Right lobe of liver (tissue), 6 donors: ENCODE measurements around the gene DLST. TPM values are rescaled to one million over a fixed set of nuclear protein-coding genes. Genes with fewer than 3 reads are reported as not detected.

Experiments
- ATAC-seq, 4 donors: fragments of 200-7000 bp; cut with Tn5 transposase; one replicate each; pipeline ENCODE4 v1.9.1; 2020; ENCODE audit warnings: mild to moderate bottlenecking in 4 of 4, moderate library complexity in 4 of 4
- DNase-seq, 3 donors: peaks; one replicate each; pipeline ENCODE4 v3.0.0-alpha.2; 2020
- H3K27ac ChIP-seq, 3 donors: fragments of 200-600 bp; one replicate each; pipeline ENCODE4 v1.8.0; 2022
- H3K27me3 ChIP-seq, 2 donors: fragments of 200-600 bp; one replicate each; pipeline ENCODE4 v1.8.0; 2022
- H3K36me3 ChIP-seq, 4 donors: fragments of 200-600 bp; sonication (generic) in 1 of 4; one replicate each; pipeline versions ENCODE4 v1.5.1 to v1.8.0; 2017 to 2022; ENCODE audit warnings: control low read depth in 1 of 4
- H3K4me1 ChIP-seq, 4 donors: fragments of 200-600 bp; sonication (generic) in 1 of 4; one replicate each; pipeline versions ENCODE4 v1.5.1 to v1.8.0; 2017 to 2022; ENCODE audit warnings: control low read depth in 1 of 4
- H3K4me3 ChIP-seq, 3 donors: fragments of 200-600 bp; one replicate each; pipeline ENCODE4 v1.8.0; 2022
- H3K9me3 ChIP-seq, 4 donors: fragments of 200-600 bp; sonication (generic) in 1 of 4; one replicate each; pipeline versions ENCODE4 v1.5.1 to v1.8.0; 2017 to 2022; ENCODE audit warnings: control low read depth in 1 of 4
- CTCF ChIP-seq, 4 donors: fragments of 200-600 bp in 3 of 4; fragments of 450-650 bp in 1 of 4; IDR thresholded peaks; one replicate each; pipeline versions ENCODE4 v1.5.1 to v1.8.0; 2016 to 2022; ENCODE audit warnings: antibody characterized with exemption in 4 of 4, mild to moderate bottlenecking in 2 of 4
- POLR2A ChIP-seq: fragments of 450-650 bp; IDR thresholded peaks from one replicate; pipeline ENCODE4 v1.6.1; 2017; ENCODE audit warnings: antibody characterized with exemption, mild to moderate bottlenecking
- WGBS: methylation state at CpG from one replicate; pipeline ENCODE4 v1.1.6; 2018; ENCODE audit warnings: low coverage, low lambda C conversion rate; ENCODE audit not compliant: insufficient coverage; ENCODE audit errors: missing lambda C conversion rate; 5-methylcytosine and 5-hydroxymethylcytosine counted together
- intact Hi-C, 2 donors: fragments of 100-400 bp; cut with DNase I; formaldehyde crosslinking; loops; one replicate each; pipeline versions ENCODE4 v1.11.2 to v1.14.1; 2022
- total RNA-seq, 6 experiments: library from RNA; depleted of rRNA in 2 of 6; stranded (reverse); fragments of >200 nt in 2 of 6; fragmentation: NEBNext Ultra II Directional in 3 of 6; extraction: Animal tissue kit (Norgen Biotek cat#: 25700) in 3 of 6; gene quantifications; one replicate each; pipeline versions ENCODE4 v1.1.0 to v1.2.4, GENCODE V29; 2016 to 2023
- donor health status: DM: no; HTN: yes; CAD: no.
- donor health status: DM: no; HTN: no; CAD: no.
- donor health status: DM: no; HTN: no; CAD: no.
- donor health status: DM: no; HTN: yes; CAD: no.
- donor health status: DM: no; HTN: yes; CAD: no.

The DLST gene
- total RNA-seq, 6 experiments from 2014 or later: 63.8 to 112 (median 68.8) TPM

GRCh38 chr14:74875204-74875603 lies 6.5 kb upstream of the DLST start:
- Histone ChIP-seq H3K4me3 (no peak overlapping the region), H3K9me3 (no peaks in the 10 kb centered on the region), H3K27me3 (no peaks in the 10 kb centered on the region), H3K27ac (no peak overlapping the region), H3K4me1 (no peaks in the 10 kb centered on the region), H3K36me3 (no peaks in the 10 kb centered on the region)
- intact Hi-C loops: no loop called here
- no peak for TF ChIP-seq POLR2A
- no peak for TF ChIP-seq CTCF (IDR thresholded peaks at IDR 0.05)
- ATAC-seq (no peak), DNase-seq (no peak)
- WGBS: 90% methylated on average over 4 of the region's 5 CpGs

GRCh38 chr14:74875941-74876913 lies 5.5 kb upstream of the DLST start, which contains the start of gene PROX2:
TSS of gene PROX2 (minus strand) at chr14:74876145. CDS start at chr14:74863834, 12,311 bp downstream.
- TF ChIP-seq CTCF (IDR thresholded peaks at IDR 0.05) (no peak), POLR2A (no peak)
- peak in 2 of 4 donors; percentile 13 to 30 for ATAC-seq

GRCh38 chr14:74879427-74880182 lies 2.1 kb upstream of the DLST start:
- DNase-seq: no peak
- Histone ChIP-seq H3K9me3 (no peaks in the 10 kb centered on the region), H3K36me3 (no peaks in the 10 kb centered on the region), H3K27ac (peak overlapping the region in 1 of 3 donors; percentile 22), H3K4me3 (no peak overlapping the region), H3K27me3 (no peaks in the 10 kb centered on the region), H3K4me1 (peaks cover 0 to 25% (median 9%) of the 10 kb centered on the region in 4 donors)
- 28% methylated on average over 3 of the region's 3 CpGs for WGBS
- intact Hi-C loops: no loop called here
- no peak for ATAC-seq
- TF ChIP-seq CTCF (IDR thresholded peaks at IDR 0.05) (no peak), POLR2A (no peak)

More at GRCh38 chr14:74875941-74876913, 5.5 kb upstream of the DLST start, which contains the start of gene PROX2:
- H3K9me3 ChIP-seq: no peaks in the 10 kb centered on the region
- H3K27me3 ChIP-seq: no peaks in the 10 kb centered on the region
- no peak within 1 kb of the TSS for H3K27ac ChIP-seq
- whole genome bisulfite sequencing: 61% methylated on average over 4 of the region's 13 CpGs
- H3K4me1 ChIP-seq: peaks cover 0 to 9% (median 0%) of the 10 kb centered on the region in 4 donors
- intact Hi-C loops: no loop called here
- no peaks in the 10 kb centered on the region for H3K36me3 ChIP-seq
- no peak within 1 kb of the TSS for H3K4me3 ChIP-seq
- no peak for DNase-seq

- Histone ChIP-seq H3K4me3 (peak overlapping the region; percentile 90 to 99 (median 96)), H3K27ac (peak overlapping the region; percentile 83 to 93 (median 91)), H3K9me3 (no peaks in the 10 kb centered on the region), H3K36me3 (no peaks in the 10 kb centered on the region), H3K27me3 (no peaks in the 10 kb centered on the region), H3K4me1 (peaks cover 0 to 39% (median 9%) of the 10 kb centered on the region in 4 donors)
- TF ChIP-seq CTCF (IDR thresholded peaks at IDR 0.05): no peak
- TF ChIP-seq POLR2A: no peak
- DNase-seq (peak in 2 of 3 donors; percentile 49 to 63), ATAC-seq (peak; percentile 32 to 52 (median 46))
- WGBS: 2% methylated on average over 25 of the region's 49 CpGs
- intact Hi-C loops: no loop called here
Observed at GRCh38 chr14:74882103-74882920, 596 bp downstream of the DLST start.
